NCI-H510A treated with DMSO at 0.1 percent for 48 hours (cell line): Measurements from ENCODE around the gene GLIS1.

ENCODE experiments used
- DNase-seq: peaks from one replicate; lab custom pipeline; 2025; lab: John Stamatoyannopoulos, UW

Gene GLIS1

GRCh38 chr1:53530550-53530949, 208.4 kb downstream of the GLIS1 start:
- no peak for DNase-seq

- no peak for DNase-seq
These were observed 209.4 kb downstream of the GLIS1 start for GRCh38 chr1:53529555-53529954.

- no peak for DNase-seq
These were observed 211.6 kb downstream of the GLIS1 start for GRCh38 chr1:53527368-53527767.

GRCh38 chr1:53526451-53527101, 212.4 kb downstream of the GLIS1 start:
- no peak for DNase-seq

- DNase-seq: no peak
These were observed 213.4 kb downstream of the GLIS1 start for GRCh38 chr1:53525595-53525994.

GRCh38 chr1:53524428-53525375, 214.3 kb downstream of the GLIS1 start:
- DNase-seq: no peak

GRCh38 chr1:53521924-53522552, 216.9 kb downstream of the GLIS1 start:
- DNase-seq: no peak

GRCh38 chr1:53520481-53520880, 218.5 kb downstream of the GLIS1 start:
- DNase-seq: no peak

GRCh38 chr1:53519421-53519820, 219.5 kb downstream of the GLIS1 start:
- DNase-seq: no peak

- DNase-seq: no peak
These were observed 220.2 kb downstream of the GLIS1 start for GRCh38 chr1:53518775-53519174.

GRCh38 chr1:53517821-53518352, 221.1 kb downstream of the GLIS1 start:
- DNase-seq: no peak

- DNase-seq: no peak
These were observed 221.9 kb downstream of the GLIS1 start for GRCh38 chr1:53517109-53517508.

- no peak for DNase-seq
These were observed 222.8 kb downstream of the GLIS1 start for GRCh38 chr1:53516181-53516580.

GRCh38 chr1:53514436-53514835, 224.5 kb downstream of the GLIS1 start:
- DNase-seq: no peak

GRCh38 chr1:53513846-53514245, 225.1 kb downstream of the GLIS1 start:
- DNase-seq: no peak

- peak; percentile 82 for DNase-seq
These were observed 225.9 kb downstream of the GLIS1 start for GRCh38 chr1:53512807-53513755.

GRCh38 chr1:53511933-53512806, 226.8 kb downstream of the GLIS1 start:
- peak; percentile 82 for DNase-seq

- no peak for DNase-seq
These were observed 227.5 kb downstream of the GLIS1 start for GRCh38 chr1:53511323-53511932.

- no peak for DNase-seq
These were observed 228.7 kb downstream of the GLIS1 start for GRCh38 chr1:53510215-53510614.

GRCh38 chr1:53509775-53510174, 229.2 kb downstream of the GLIS1 start:
- DNase-seq: no peak
